Effector CD8-positive, alpha-beta T cell (primary cell): Measurements from ENCODE around the gene ARFGAP2.

Experiments
- DNase-seq: peaks from one replicate; lab custom pipeline; 2025; lab: John Stamatoyannopoulos, UW

The ARFGAP2 gene

GRCh38 chr11:47187723-47188122, 11.0 kb upstream of the ARFGAP2 start:
- DNase-seq, result no peak

DNA sequence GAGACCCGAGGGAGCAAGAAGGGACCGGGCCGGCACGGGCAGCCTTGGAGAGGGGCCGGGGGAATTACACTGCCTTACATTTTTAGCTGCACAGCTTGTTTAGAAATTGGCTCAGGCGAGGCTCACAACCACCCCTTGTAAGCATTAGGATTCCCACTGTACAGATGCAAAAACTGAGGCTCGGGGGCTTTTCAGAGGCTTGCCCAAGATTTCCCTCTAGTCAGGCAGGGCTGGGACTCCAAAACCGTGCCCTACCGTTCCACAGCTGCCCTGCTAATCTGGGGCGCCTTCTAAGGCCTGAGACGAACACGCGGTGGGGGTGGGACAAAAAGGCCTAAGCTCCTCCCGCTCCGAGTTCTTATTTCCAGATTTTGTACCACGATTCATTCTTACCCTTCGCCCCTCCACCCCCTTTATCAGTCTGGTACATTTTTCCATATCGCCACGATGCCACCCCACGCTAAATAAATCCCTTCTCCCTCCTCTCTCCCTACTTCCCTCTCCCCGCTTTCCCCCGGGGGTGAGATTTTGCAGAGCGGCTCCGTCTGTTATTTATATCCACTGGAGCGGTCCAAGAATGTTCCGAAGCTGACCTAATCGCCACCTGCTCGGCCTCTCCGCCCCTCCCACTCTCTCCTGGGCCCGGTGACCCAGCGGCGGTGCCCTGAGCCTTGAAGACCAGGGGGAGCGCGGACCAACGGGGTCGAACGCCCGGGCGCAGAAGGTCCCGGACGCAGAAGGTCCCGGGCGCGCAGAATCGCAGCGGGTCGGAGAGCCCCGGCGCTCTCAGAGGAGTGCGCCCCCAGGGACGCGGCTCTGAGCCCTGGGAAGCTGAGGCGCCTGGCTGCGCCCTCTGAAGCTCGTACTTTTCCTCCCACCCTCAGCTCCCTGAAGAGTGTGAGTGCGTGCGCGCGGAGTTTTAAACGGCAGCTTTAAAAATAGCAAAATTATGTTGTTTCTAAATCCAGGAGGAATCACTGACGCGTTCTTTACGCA, 10.3 kb upstream of the ARFGAP2 start:
- DNase-seq, result peak; percentile 11

DNA sequence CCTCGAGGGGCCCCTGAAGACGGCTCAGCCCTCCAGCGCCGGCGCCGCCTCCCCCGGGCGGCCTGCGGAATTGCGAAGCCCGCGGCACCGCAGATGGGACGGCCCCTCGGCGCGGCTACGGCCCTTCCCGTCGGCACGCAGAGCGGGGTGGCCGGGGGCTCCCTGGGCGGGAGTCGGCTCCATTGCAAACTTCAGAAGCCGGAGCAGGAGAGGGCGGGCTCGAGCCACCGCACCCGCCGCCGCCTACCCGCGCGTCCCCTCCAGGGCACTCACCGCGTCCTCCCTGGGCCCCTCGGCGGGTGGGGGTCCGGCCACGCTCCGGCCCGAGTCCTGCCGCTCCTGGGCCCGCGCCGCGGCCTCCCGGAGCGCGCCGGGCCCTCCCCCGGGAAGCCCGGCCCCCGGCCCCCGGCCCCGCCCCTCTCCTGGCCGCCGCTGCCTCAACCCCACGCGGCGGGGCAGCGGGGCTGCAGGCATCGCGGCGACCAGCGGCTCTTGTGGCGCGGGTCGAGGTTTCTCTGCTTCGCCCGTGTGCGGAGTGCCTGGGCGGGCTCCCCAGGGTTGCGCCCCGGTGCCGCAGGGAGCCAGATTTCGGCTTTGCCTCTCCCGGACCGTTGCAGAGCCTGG, 9.5 kb upstream of the ARFGAP2 start, which contains the start of gene PACSIN3:
TSS of gene PACSIN3 (minus strand) at position 359 of the 624 bp plus-strand sequence. CDS start 3,707 bp downstream, outside the sequence.
- peak; percentile 13 for DNase-seq

GRCh38 chr11:47185305-47186075, 8.8 kb upstream of the ARFGAP2 start:
- DNase-seq, result no peak

DNA sequence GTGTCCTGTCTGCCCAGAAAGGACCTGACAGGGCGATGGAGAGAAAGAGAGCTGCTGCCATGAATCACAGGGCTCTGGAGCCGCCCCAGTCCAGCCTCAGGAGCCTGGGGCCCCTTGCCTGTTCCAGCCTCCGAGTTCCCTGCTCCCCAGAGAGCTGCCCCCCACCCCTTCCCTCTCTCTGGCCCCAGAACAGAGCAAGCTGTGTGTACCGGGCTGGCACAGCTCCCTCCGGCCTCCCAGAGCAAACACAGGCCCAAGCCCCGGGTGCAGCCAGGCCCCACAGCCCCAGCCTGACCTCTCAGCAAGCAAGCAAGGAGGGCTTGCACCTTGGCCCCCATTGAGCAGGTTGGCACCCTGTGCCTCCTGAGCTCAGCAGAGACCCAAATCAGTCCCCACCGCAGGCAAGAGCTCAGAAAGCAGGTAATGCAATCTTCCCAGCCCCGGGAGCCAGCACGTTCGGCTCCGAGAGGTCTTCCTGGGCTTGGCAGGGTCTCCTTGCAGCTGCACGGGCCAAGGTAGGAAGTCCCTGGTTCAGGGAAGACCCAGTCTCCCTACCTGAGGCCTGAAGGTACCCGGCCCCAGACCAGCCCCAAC, 8.1 kb upstream of the ARFGAP2 start:
- DNase-seq, result no peak

DNA sequence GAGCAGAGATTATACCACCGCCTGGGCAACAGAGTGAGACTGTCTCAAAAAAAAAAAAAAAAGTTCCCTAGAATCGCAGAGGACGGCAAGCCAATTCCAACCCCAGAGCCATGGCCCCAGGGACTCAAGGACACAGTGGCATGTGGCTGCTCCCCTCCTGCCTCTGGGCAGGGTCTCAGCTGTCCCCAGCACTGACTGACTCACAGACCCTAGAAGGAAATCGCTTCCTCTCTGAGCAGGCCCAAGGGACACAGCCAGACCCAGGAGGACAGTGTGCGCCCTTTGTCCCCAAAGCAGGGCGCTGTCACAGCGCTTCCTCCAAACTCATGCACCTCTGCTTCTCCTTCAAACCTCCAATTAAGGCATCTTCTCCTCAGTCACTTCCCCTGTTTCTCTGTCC, 7.3 kb upstream of the ARFGAP2 start:
- DNase-seq, result no peak

DNA sequence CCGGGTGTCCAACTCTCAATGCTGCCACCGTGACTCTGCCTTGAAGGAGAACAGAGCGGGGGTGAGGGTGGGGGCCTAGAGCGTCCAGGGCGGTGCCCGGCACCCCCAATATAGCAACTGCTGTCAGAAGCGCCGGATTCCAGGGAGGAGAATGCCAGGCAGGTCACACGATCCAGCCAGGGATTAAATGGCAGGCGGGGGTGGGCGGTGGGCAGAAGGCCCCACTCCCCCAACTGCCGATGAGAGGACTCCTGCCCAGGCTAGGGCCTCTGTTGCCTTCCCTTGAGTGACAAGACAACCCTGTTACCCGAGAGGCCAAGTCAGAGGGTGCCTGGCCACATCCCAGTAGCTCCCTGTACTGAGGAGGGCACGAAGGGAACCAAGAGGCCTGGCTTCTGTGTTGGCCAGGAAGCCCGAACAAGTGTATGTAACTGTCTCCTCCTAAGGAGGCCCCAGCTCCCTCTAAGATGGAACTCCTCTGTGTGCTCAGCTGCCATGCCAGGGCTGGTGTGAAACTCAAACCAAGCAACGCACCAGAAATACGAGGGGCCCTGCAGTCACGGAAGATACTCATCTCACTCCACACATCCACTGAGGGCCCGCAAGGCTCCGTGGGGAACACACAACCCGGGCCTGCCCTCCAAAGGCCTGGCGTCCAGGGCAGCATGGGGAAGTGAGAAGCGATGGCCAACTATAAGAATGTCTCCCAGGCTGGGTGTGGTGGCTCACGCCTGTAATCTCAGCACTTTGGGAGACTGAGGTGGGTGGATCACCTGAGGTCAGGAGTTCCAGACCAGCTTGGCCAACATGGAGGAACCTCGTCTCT, 6.6 kb upstream of the ARFGAP2 start:
- DNase-seq, result no peak

DNA sequence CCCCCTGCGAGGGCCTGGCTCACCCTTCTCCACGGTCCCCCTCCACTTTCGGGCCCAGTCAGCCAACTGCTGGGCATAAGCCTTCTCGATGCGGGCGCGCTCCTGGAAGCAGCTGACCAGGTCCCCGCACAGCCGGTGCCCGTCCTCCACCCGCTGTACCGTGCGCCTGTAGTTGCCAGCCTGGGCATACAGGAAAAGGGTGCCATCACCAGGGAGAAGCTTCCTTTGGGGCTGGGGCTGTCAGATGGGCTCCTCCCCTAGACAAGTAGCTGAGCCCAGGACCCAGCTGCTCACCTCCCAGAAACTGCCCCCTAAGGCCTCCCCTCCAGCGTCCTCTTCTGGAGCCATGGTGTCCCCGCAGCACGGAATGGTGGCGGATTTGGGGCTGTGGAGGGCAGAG, 5.7 kb upstream of the ARFGAP2 start:
- no peak for DNase-seq

- DNase-seq, result no peak
Observed at GRCh38 chr11:47181271-47181670, 4.6 kb upstream of the ARFGAP2 start.

DNA sequence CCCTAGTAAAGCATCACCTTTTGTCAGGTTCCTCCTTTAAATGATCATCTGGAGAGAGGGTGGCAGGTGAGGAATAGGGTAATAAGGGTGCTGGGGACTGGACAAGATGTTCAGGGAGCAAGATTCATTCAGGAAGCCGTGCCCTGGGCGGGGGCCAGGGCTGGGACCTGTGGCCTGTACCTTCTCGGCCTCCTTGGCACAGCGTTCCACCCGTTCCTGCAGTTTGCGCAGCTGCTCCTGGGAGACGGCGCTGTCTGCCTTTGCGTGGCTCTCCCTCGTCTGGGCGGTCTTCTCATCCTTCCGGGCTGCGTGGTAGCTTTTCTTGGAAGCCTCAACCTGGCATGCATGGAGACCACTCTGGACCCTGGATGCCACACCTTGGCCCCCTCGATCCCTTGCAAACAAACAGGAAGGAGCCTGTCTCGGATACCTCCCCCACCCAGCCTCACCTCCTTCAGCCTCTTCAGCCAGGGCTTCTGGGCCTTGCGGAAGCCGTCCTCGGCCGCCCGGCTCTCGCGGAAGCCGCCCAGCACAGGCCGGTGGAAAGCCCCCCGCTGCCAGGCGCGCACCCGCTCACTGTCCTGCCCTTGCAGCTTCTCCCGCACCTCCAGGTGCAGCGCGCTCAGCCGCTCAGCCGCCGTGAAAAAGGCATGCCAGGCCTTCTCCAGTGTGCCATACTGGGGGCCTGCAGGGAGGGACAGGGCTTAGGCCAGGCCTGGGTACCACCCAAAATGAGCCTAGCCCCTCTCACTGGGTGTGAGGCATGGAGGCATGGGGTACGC, 3.5 kb upstream of the ARFGAP2 start:
- no peak for DNase-seq

DNA sequence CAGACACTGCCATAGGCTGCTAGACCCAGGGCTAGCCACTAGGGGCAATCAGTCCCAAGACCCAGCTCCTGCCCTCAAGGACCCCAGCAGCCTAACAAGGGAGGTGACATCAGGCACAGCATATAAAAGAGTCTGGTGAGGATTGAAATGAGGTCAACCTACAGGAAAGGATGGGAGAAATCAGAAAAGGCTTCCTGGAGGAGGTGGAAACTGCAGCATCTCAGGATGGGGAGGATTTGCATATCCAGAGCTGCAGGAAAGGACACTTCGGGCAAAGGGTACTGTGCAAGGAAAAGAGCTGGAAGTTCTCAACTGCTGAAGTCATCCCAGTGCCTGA, 2.9 kb upstream of the ARFGAP2 start:
- DNase-seq, result no peak

DNA sequence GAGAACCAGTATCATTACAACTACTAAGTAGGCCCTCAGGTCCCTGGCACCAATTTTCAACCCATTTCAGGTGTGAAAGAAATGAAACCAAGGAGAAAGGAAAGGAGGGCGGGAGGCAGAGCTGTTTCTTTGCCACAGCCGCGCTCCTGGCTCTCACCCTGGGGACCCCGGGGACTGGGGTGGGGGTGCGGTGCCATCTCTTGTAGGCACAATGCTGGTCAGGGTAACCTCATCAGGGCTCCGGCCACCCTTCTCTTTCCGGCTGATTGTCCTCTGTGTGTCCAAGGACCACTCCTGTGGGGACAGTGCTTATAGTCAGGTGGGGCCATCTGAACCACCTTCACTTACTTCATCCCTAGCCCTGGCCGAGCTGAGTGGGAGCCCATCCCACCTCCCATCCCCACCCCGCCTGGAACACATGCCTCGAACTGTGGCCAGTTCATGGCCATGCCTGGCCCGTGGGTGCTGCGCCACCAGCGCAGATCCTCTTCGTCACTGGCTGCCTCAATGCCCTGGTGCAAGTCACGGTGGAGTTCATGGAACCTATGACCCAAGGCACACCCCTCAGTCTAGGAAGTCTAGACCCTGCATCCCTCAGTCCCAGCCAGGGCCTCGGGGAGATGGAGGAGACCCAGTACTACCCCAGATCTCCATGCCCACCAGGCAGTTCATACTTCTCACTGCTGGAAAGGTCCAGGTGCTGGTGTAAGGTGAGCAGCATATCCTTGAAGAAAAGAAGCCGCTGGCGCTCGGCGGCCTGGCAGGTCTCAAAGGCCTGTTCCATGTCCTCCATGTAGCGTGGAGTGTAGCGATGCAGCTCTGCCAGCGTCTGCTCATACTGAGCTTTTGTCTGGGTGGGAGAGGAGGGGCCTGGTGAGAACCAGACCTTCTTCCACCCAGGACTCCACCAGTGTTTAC, 2.3 kb upstream of the ARFGAP2 start:
- no peak for DNase-seq

GRCh38 chr11:47178316-47178715, 1.6 kb upstream of the ARFGAP2 start:
- no peak for DNase-seq

DNA sequence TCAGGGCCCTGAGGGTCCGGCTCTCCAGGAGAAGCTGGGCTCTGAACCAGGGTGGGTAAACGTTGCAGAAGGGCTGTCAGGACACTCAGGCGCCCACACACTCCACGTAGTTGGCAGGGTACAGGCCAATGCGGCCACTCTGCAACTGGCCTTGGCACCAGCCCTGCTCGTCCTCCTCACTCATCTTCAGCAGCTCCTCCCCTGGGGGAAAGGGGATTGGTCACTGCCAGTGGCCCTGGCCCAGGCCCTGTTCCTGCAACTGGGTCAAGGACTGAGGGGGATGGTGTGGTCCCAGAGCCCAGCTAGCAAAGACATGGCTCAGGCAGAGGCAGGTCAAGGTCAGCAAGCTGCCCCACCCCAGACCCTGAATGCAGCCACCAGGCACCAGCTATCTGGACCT, 1.2 kb upstream of the ARFGAP2 start:
- no peak for DNase-seq

DNA sequence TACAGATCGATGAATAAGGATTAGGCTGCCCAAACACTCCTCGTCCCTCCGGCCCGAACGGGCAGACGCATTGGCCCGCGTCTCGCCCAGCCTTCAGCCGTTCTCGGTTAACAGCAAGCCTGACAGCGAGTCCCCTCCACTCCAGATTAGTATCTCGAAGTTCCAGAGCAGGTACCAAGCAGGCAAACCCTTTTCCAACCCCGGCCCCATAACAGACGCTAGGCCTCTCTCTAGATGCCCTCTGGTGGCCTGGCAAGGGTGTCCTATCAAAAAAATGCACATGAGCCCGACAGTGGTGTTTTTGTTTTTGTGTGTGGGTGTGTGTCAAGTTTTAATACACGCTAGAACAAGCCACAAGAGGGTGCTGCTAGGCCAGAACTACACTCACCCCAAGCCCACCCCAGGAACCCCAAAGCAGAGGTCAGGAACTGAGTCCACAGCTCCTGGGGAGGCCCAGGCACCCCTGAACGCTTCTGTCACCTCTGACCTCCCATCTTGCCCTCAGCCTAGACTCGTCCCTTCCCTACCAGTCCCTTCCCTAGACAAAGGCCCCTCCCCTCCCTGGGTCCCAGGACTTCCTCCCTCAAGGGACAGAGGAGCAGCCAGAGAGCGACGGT, 658 bp upstream of the ARFGAP2 start:
- peak; percentile 69 for DNase-seq

GRCh38 chr11:47175746-47176327, 842 bp downstream of the ARFGAP2 start:
- DNase-seq, result no peak

DNA sequence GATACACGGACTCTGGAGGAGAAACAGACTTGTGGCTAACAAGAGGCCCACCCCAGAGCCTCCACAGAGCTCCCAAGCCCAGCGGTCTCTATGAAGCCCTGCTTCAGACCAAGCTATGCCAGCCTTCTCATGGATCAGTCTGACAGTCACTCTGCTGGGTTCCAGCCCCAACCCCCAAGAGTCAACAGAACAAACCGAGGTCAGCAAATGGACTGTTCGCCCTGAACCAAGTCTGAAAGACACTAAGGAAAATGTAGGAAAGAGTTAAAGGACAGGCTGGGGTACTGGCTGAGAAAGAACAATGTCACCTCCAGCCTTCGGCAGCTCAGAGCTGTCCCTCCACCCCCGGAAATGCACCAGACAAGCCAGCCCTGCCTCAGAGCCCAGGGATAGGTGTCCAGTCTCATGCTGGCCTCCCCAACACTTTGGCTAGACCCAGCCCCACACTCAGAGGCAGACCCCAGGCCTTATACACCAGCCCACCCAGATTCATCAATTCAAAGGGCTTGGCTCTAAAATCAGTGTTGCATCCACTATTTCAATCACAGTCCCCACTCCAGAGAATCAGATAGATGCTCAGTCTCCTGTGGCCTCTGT, 3.8 kb downstream of the ARFGAP2 start:
- no peak for DNase-seq

GRCh38 chr11:47171856-47172255, 4.8 kb downstream of the ARFGAP2 start:
- no peak for DNase-seq
